HL-60/S4 treated with phorbol 12-myristate 13-acetate at 8.2 ng/mL for 4 days and 3 days (cell line): ENCODE results near the gene FOXP2.
"Not testable (repeated sequence)": the region's sequence is repeated elsewhere in the genome, so short reads cannot be mapped to it uniquely, and the experiment has no call there.

Experiments
- in situ Hi-C: fragments of 300-500 bp; cut with MboI; formaldehyde crosslinking; loops from 2 replicates; pipeline ENCODE4 v1.15.0; 2022; ENCODE audit warnings: low sequenced_read_pairs

FOXP2 gene

DNA sequence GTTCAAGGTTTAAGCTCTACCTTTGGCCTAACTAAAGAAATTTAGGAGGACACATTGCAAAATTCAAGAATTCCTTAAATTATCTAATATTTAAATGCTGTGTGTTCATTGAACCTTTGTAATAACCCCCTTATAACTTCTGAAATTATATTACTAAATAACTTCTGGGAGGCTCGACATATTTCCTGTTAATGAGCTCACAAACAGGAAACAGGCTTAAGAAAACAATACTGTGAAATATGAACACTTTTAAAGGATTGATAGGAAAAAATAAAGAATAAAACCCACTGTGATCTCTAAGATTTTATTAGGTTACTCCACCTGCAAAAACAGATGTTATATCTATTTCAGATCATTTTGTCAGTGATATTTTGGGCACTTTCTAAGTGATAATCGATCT is 74.1 kb downstream of the FOXP2 start:
- in situ Hi-C loops: no loop called here

DNA sequence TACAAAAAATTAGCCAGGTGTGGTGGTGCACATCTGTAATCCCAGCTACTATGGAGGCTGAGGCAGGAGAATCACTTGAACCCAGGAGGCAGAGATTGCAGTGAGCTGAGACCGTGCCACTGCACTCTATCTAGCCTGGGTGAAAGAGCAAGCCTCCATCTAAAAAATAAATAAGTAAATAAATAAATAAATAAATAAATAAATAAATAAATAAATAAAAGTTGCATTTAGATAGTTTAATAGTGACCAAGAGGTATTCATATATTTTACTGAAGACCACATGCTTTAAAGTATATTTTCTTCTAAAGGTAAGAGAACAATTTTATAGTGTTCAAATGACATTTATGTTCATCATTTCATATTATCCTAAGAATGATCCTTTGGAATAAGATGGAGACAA is 82.9 kb downstream of the FOXP2 start:
- in situ Hi-C loops: not testable (repeated sequence)

DNA sequence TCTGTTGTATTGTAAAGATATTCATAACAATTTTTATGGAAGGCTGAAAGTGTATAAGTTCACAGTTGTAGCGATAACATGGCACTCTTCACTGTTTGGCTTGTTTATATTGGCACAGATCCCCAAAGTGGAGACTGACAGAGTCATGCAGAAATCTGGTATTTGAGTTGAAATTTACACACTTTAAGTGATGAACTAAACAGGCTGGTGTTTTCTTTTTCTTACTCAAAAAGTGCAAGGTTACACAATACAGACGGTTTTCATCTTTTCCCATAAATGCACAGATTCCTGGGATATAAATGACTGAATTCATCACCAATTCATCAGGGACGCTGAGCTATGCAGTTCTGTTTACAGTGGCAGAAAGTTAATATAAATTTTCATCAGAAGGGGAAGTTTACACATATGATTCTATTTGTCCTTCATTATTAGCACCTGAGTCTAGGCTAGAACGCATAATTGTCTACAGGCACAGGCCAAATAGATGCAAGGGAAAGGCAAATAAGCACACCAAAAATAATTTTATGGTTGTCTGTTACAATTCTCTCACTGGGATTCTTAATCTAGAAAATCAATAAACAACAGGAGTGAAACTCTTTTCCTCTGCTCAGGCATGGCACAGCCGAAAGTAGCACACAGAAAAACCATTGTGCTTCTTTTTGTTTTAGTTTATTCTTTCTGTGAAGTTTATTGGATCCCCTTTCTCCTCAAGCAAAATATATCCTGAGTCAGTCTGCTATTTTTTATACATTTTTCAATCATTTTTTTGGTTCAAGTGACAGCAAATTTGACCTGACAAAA is 88.0 kb downstream of the FOXP2 start:
- in situ Hi-C loops: no loop called here

DNA sequence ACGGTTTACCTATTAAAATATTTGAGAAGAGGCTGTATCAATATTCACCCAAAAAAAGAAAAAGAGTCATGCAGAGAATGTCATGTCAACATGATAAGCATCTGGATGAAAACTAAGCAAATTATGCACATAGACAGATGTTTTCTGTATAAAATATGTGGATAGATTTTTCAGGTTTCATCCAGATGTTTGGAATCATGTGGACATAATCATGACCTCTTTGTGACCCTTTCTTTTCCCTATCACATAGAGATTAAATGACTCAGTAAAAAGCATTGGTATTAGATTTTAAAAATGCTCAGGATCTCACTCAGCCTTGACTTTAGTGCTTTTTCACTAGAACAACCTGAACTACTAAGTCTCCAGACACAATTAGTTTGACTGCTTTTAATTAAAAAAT is 90.0 kb downstream of the FOXP2 start:
- in situ Hi-C loops: no loop called here

DNA sequence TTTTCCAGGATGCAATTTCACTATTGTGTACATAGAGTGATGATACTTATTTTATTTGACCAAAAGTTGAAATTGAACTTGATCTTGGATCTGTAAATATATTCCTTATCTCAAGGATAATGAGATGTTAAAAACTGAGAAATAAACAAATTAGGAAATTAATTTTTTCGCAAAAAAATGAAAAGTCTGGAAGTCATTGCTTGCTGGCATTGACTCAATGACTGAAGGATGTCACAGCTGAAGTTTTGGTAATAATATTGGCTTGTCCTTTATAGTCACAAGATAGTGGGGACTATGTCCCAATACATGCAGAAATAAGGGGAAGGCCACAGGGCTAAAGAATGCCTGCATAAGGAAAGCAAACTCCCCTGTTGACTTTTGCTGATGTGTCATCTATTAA is 92.8 kb downstream of the FOXP2 start:
- in situ Hi-C loops: no loop called here

DNA sequence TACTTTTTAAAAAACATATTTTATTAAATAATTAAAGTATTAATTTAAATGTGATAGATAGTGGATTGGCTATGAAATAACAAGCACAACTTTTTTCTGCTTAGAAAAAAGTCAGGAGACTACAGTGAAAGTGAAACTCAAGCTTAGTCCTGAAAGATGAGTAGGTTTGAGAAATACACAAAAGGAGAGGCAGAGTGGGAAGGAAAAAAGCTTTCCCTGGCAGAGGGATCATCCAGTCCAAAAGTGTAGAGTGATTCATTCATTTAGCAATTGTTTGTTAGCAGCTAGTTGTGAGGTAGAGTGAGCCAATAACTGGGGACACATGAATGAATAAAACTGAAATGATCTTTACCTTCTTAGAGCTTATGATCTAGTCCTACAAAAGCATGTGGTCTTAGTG is 93.5 kb downstream of the FOXP2 start:
- in situ Hi-C loops: no loop called here

DNA sequence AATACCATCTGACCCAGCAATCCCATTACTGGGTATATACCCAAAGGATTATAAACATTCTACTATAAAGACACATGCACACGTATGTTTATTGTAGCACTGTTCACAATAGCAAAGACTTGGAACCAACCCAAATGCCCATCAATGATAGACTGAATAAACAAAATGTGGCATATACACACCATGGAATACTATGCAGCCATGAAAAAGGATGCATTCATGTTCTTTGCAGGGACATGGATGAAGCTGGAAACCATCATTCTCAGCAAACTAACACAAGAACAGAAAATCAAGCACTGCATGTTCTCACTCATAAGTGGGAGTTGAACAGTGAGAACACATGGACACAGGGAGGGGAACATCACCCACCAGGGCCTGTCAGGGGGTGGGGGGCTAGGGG is 96.2 kb downstream of the FOXP2 start:
- in situ Hi-C loops: not testable (repeated sequence)

DNA sequence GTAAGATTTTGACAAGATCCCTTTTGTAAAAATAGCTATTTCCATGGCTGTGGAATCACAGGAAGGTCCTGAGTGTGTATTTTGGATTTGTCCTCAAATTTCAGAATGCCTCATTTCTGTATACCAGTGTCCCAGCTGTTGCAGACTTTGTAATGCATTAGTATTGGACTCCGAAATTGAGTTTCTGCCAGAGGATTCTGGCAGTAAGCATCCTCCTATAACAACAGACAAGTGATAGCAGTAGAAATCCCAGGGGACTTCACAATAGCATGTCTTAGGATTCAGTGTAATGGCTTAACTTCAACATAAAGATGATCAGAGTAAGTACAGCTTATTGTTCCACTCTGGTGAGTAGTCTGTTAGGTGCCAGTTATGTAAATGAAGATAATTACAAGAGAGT is 104.6 kb downstream of the FOXP2 start:
- in situ Hi-C loops: no loop called here

DNA sequence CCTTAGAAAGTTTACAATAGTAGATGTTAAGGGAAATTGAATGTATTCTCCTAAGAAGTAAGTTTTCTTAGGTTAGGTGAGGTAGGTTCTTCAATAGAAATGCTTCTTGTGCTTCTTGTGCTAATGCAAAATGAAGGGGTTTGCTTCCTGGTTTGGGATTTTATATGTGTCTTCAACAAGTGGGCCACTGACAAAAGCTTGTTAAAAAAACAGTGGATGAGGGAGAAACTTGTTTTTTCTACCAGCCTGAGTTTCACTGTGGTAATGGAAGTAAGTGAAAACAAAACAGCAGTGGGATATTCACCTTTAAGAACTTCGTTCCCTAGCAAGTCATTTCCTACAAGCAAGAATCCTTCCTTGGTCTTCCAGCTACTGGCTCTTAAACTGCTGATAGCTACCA is 107.5 kb downstream of the FOXP2 start:
- in situ Hi-C loops: no loop called here

DNA sequence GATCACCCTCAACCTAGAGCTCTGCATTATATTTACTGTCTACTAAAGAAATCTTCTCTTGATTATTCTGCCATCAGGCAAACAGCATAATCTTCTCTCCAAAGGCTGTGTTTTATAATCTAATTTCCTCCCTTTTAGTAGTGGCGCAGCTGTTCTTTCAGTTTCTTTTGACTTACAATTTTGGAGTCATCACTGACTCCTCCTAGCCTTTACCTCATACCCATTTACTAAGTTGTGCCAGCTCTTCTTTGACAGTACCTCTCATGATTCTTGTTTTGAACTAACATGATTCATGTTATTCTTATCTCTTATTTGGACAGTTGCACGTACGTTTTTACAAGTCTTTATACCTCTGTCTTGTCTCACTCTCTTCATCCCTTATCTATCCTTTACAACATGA is 113.0 kb downstream of the FOXP2 start:
- in situ Hi-C loops: loop anchor here (25.0 kb wide), 1 partner anchor 110 kb away; no protein-coding TSS in a partner anchor

DNA sequence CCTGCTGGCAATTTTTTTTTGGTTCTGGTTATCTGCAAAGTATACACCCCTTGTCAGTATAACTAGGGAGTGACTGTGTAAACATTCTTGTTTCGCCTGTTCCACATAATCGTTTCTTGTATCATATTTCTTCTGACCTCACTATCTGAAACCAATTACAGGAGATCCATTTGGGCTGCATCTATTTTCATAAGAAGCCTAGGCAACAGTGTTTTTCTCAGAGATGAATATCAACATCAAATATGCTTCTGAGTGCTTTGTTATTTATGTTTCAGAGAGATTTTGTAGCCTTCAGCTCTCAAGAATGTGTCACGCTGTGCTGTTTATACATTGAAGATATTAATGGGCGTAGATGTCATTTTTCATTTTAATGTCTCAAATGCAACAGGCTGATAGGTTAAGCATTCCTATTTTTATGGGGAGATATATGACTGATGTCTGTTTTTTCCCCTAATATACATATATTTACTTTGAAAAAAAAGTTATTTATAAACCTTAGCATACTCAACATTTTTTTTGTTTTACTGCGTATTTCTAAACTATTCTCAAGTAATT is 115.5 kb downstream of the FOXP2 start:
- in situ Hi-C loops: loop anchor here (25.0 kb wide), 1 partner anchor 107 kb away; no protein-coding TSS in a partner anchor

DNA sequence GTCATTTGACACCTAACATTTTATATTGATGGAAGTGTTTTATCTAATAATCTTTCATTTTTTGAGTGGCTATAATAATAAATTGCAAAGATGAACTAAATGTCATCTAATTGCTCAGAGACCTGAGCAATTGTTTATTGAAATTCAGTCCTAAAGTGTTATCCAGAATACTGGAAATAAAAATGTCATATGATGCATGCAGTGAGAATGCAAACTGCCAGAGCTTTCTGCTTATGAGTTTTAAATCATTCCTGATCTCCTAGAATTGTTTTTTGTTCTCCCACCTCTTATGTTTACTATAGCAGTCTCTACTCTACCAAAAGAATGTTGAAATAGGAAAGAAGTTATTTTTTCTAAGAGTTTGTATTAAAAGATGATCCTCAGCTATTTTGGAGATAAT is 116.7 kb downstream of the FOXP2 start:
- in situ Hi-C loops: loop anchor here (25.0 kb wide), 1 partner anchor 106 kb away; no protein-coding TSS in a partner anchor

DNA sequence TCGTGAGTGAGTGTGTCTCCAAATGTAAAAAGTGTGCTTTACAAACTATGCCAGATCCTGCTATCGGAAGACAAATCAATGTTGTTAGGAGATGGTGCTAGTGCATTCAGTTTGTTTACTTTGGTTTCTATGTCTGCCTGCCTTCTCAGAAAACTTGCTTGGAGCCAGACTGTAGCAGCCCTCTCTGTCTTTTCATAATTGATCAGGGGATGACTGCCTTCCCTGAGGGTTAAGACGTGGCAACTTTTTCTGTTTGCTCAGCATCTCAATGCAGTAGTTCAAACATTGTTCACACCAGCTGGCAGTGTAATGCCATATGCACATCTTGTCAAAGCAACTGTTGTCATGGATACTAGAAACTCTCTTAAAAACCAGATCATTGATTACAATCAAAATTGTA is 118.5 kb downstream of the FOXP2 start:
- in situ Hi-C loops: loop anchor here (25.0 kb wide), 1 partner anchor 104 kb away; no protein-coding TSS in a partner anchor

DNA sequence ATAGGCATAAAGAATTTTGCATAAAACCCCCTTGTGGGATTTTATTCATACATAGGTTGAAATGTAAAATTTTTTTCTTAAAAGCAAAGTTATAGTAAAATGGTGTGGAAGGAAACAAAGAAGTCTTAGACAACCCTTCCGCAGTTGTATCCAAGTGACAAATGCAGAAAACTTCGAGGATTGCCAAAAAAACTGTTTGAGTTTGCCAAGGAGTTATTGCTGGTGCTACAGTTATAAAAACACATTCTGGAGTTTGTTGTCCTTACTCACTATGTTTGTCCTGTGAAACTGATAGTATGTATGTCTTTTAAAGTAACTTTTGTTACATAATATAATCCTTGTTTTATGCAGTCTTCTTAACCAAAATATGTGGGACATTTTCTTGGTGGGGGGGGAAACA is 120.3 kb downstream of the FOXP2 start:
- in situ Hi-C loops: loop anchor here (25.0 kb wide), 1 partner anchor 102 kb away; no protein-coding TSS in a partner anchor

DNA sequence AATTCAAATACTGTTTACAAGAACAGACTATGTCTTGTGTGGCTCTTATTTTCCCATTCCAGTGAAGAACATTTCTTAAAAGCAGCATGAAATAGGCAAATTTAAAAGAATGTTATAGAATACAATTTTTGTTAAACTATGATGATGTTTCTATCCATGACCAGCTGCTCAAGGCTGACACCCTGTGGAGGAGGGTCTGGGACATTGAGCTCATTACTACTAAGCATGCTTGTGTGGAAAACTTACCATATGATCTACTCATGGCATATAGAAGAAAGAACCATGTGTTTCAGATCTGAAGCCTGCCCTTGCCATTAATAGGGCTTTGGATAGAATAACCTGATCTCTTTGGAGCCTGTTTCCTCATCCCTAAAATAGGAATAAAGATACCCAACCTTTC is 125.0 kb downstream of the FOXP2 start:
- in situ Hi-C loops: loop anchor here (25.0 kb wide), 1 partner anchor 98 kb away; no protein-coding TSS in a partner anchor

DNA sequence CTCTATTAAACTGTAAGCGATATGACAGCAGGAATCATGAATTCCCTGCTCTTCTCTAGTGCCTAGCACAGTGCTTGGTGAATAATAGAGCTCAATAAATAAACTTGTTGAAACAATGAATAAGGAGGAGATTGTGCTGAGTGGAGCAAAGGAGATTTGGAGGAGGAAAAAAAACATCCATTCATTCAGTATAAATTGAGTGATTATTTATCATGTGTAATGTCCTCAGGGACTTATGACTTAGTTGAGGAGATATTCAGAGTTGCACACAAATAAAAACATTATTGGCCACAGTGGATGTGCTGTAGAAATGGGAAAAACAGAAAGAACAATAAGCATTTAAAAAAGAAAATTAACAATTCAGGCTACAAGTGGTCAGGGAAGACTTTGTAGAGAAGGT is 125.7 kb downstream of the FOXP2 start:
- in situ Hi-C loops: loop anchor here (25.0 kb wide), 1 partner anchor 97 kb away; no protein-coding TSS in a partner anchor

DNA sequence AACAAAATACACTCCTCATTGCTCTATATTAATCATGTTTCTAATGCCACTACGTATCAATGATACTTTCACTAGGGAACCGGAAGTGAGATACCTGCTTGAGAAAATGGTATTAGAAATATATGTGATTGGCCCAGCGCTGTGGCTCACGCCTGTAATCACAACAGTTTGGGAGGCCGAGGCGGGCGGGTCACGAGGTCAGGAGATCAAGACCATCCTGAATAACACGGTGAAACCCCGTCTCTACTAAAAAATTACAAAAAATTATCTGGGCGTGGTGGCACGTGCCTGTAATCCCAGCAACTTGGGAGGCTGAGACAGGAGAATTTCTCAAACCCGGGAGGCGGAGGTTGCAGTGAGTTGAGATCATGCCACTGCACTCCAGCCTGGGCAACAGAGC is 132.7 kb downstream of the FOXP2 start:
- in situ Hi-C loops: loop anchor here (25.0 kb wide), 1 partner anchor 90 kb away; no protein-coding TSS in a partner anchor

DNA sequence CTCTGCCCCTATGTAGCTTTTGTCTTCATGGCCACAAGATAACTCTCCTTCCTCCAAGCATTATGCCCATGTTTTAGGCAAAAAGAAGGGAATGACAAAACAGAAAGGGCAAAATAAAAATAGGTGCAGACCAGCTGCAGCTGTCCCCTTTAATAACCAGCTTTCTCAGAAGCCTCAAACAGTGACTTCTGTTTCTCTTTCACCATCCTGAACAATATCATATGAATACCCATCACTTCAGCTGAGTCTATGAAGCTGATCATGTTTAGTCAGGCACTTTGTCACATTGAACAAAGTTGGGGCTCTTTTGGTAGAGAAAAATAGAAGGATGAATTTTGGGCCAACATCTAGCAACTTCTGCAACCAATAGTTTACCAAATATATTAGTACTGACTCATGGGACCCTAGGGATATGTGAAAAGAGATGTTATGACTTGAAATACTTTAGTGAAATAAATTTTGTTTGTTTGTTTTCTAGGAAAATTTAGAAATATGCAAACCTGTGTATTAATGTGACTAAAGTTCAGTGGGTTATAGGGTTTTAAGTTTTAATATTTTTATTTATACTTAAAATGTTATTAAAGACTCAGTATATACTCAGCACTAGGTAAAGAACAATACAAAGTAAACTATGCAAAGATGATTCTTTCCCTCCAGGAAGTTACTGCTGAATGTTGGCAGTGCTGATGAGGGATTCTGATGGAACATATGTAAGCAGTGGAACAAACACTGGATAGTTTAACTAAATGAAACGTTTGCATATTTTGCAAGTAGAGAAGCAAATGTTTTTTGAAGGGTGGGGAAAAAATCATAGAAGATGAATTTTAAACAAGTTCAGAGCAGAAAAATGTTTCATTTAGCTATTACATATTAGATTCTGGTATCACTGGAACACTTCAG is 133.7 kb downstream of the FOXP2 start:
- in situ Hi-C loops: loop anchor here (25.0 kb wide), 1 partner anchor 89 kb away; no protein-coding TSS in a partner anchor

DNA sequence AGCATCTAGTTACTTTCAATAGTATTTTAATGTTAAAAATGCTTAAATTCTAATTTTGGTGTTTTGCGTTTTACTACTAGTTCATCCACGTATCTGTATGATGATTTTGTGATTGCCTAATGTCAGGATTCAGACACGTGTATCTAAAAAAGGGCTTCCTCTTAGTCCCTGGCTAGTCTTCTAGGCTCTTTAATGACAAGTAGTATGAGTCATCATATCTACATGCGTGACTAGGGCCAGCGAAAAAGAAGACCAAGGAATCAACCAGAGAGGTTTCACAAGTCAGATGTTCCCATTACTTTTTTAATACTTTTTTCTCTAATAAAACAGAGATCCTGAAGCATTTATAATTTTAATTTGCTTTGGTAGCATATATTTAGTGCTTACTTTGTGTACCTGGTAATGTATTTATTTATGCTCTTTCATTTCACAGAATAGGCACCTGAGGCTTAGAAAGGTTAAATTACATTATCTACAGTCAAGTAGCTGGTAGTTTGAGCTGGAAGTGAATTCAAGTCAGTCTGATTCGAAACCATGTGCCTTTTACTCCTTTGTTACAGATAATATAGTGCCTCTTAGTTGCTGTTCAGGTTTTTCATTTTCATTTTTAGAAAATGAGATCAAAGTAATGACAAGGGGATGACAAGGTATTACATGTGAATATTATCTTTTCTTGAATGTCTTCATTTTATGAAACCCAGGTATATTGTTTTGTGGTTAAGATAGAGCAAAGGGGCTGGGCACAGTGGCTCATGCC is 140.3 kb downstream of the FOXP2 start:
- in situ Hi-C loops: no loop called here

DNA sequence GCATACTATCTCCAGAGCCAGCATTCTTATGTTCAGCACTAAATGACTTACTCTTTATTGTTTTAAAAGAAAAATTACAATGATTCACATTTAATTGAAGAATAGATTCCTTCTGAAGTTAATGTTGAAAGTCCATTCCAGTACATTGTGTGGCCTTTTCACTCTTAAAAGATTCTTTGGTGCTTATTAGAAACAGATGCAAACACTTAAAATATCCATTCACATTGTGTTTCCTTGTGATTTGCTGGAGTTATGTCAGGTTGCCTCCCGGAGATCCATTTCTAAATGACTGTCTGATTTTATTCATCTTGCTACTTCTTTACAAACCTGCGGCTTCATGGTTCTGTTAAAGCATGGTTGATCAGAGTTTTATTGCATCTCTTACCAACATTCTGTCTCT is 152.8 kb downstream of the FOXP2 start:
- in situ Hi-C loops: no loop called here
